K562 (cell line): ENCODE results near the gene C6orf15. TPM values are rescaled to one million over a fixed set of nuclear protein-coding genes. Genes with fewer than 3 reads are reported as not detected.
A peak's percentile ranks its signal among the peaks of the same experiment; 100 is the strongest.
"Not testable (repeated sequence)": the region's sequence is repeated elsewhere in the genome, so short reads cannot be mapped to it uniquely, and the experiment has no call there.

Experiments
- ATAC-seq: fragments of 200-7000 bp; cut with Tn5 transposase; 3 replicates; pipeline ENCODE4 v1.9.1; 2020; ENCODE audit warnings: moderate library complexity
- BruUV-seq: library from RNA; stranded (reverse); fragments of 400-500 nt; replicated peaks from 2 replicates; lab custom pipeline; 2021; lab: Mats Ljungman, UMichigan
- CTCF ChIA-PET: fragments of 300-600 bp; formaldehyde crosslinking; extraction: SDS; loops from one replicate; lab custom pipeline; 2021; ENCODE audit warnings: low intra/inter-chr PET ratio; lab: Yijun Ruan, JAX
- POLR2A ChIA-PET: fragments of 300-600, 350-650 bp; sonication (Branson Sonifier 250); formaldehyde crosslinking; extraction: SDS; loops from one replicate; lab custom pipeline; 2021; ENCODE audit warnings: antibody characterized with exemption, inconsistent platforms; lab: Yijun Ruan, JAX
- DNase-seq, 4 experiments: peaks; one replicate each; pipeline versions ENCODE4 v3.0.0 to v3.0.0-alpha.2; 2011 to 2018; ENCODE audit warnings: low spot score in 3 of 4, mixed read lengths in 3 of 4; ENCODE audit errors: extremely low read depth in 1 of 4
- FAIRE-seq: peaks from 2 replicates; lab custom pipeline; 2011; peaks lifted over from hg19 to GRCh38; lab: Jason Lieb, UNC
- H2AFZ ChIP-seq: 2 replicates; pipeline ENCODE4 v1.6.0; 2011; ENCODE audit warnings: low read depth, low read length, control low read depth, inconsistent platforms
- H3K27ac ChIP-seq: fragments of 200-600 bp; 3 replicates; pipeline ENCODE4 v1.8.0; 2011; ENCODE audit warnings: low read depth, mild to moderate bottlenecking, control low read depth, inconsistent platforms, low read length, moderate library complexity, mixed read lengths; ENCODE audit errors: extremely low read depth
- H3K27me3 ChIP-seq, 2 experiments: fragments of 300-600 bp in 1 of 2; 2 replicates in 1 of 2; 3 replicates in 1 of 2; pipeline versions ENCODE4 v1.6.0 to v1.8.0; 2011; ENCODE audit warnings: inconsistent platforms in 2 of 2, low read length in 2 of 2, mild to moderate bottlenecking in 1 of 2, mixed read lengths in 1 of 2, moderate library complexity in 1 of 2; ENCODE audit not compliant: control insufficient read depth in 2 of 2, insufficient read depth in 2 of 2
- H3K36me3 ChIP-seq: fragments of 300-600 bp; 3 replicates; pipeline ENCODE4 v1.8.0; 2011; ENCODE audit warnings: mild to moderate bottlenecking, low read length, inconsistent platforms; ENCODE audit not compliant: control insufficient read depth, insufficient read depth
- H3K4me1 ChIP-seq, 2 experiments: fragments of 200-600 bp in 1 of 2; replicated peaks in 1 of 2; 2 replicates in 1 of 2; 3 replicates in 1 of 2; pipeline versions ENCODE4 v1.5.1 to v1.8.0; 2011; ENCODE audit warnings: inconsistent platforms in 2 of 2, low read length in 2 of 2, mild to moderate bottlenecking in 1 of 2, mixed read lengths in 1 of 2, moderate library complexity in 1 of 2; ENCODE audit not compliant: control insufficient read depth in 2 of 2, insufficient read depth in 2 of 2
- H3K4me2 ChIP-seq: 2 replicates; pipeline ENCODE4 v1.6.1; 2011; ENCODE audit warnings: low read length, control low read depth, inconsistent platforms, mixed read lengths; ENCODE audit not compliant: insufficient read depth
- H3K4me3 ChIP-seq: fragments of 200-600 bp; sonication (generic), shearing (Covaris generic); 2 replicates; pipeline ENCODE4 v1.5.1; 2016; ENCODE audit warnings: control low read depth, inconsistent platforms
- H3K79me2 ChIP-seq: fragments of 200-600 bp; 3 replicates; pipeline ENCODE4 v1.8.0; 2011; ENCODE audit warnings: low read length, inconsistent platforms; ENCODE audit not compliant: control insufficient read depth, insufficient read depth
- H3K9ac ChIP-seq, 2 experiments: 2 replicates each; pipeline versions ENCODE4 v1.6.0 to v1.6.1; 2011; ENCODE audit warnings: low read depth in 2 of 2, low read length in 2 of 2, control low read depth in 1 of 2, inconsistent platforms in 1 of 2, mild to moderate bottlenecking in 1 of 2, mixed read lengths in 1 of 2; ENCODE audit not compliant: insufficient read depth in 1 of 2
- H3K9me1 ChIP-seq: one replicate; pipeline ENCODE4 v1.6.0; 2011; ENCODE audit warnings: inconsistent platforms, mild to moderate bottlenecking, low read length, moderate library complexity; ENCODE audit not compliant: control insufficient read depth, insufficient read depth
- H3K9me3 ChIP-seq: replicated peaks from 2 replicates; pipeline ENCODE4 v1.5.1; 2011; ENCODE audit warnings: low read depth, low read length, inconsistent platforms; ENCODE audit not compliant: control insufficient read depth, insufficient read depth
- H4K20me1 ChIP-seq: replicated peaks from 2 replicates; pipeline ENCODE4 v1.6.1; 2011; ENCODE audit warnings: low read length, inconsistent platforms, mixed read lengths; ENCODE audit not compliant: control insufficient read depth, insufficient read depth
- PCBP1 ChIP-seq: fragments of 200-400 bp; formaldehyde crosslinking; IDR thresholded peaks from 2 replicates; pipeline ENCODE4 v1.6.1; 2018; ENCODE audit warnings: mild to moderate bottlenecking, low read depth, low read length; ENCODE audit not compliant: poor library complexity, severe bottlenecking
- PCBP2 ChIP-seq: fragments of 200-400 bp; formaldehyde crosslinking; IDR thresholded peaks from 2 replicates; pipeline ENCODE4 v1.6.1; 2018; ENCODE audit warnings: low read length, low read depth, mild to moderate bottlenecking, moderate library complexity; ENCODE audit not compliant: poor library complexity, severe bottlenecking
- WGBS: fragments of 100-300 bp; shearing (Covaris generic); methylation state at CpG from one replicate; pipeline ENCODE4 v1.1.6; 2016; ENCODE audit warnings: low coverage, mixed read lengths; ENCODE audit not compliant: insufficient coverage; ENCODE audit errors: missing lambda C conversion rate; 5-methylcytosine and 5-hydroxymethylcytosine counted together
- in situ Hi-C: fragments of 300-500 bp; cut with MboI; formaldehyde crosslinking; loops from 4 replicates; pipeline ENCODE4 v1.15.0; 2018; ENCODE audit warnings: inconsistent platforms, mixed read lengths
- intact Hi-C: fragments of 100-400 bp; cut with micrococcal nuclease; formaldehyde crosslinking; loops from 2 replicates; pipeline ENCODE4 v1.14.2; 2022
- polyA plus RNA-seq, 8 experiments: library from polyadenylated mRNA; depleted of rRNA in 4 of 8; stranded (reverse) in 5 of 8; unstranded in 3 of 8; fragments of >200 nt; fragmentation: Nextera tagmentation in 2 of 8; fragmentation: Illumina TruSeq in 1 of 8; extraction: Ambion mirVana in 2 of 8; extraction: Trizol in 1 of 8; gene quantifications; 2 replicates each; pipeline versions ENCODE4 v1.2.1 to v1.2.3, GENCODE V29; 2011 to 2014; ENCODE audit warnings: inconsistent platforms in 1 of 8, missing spikeins in 1 of 8
- total RNA-seq, 7 experiments: library from RNA; depleted of rRNA in 6 of 7; stranded (reverse); fragments of >200 nt in 6 of 7; fragmentation: Illumina TruSeq in 2 of 7; extraction: Trizol in 2 of 7; gene quantifications; 2 replicates each; pipeline versions ENCODE4 v1.2.1 to v1.2.3, GENCODE V29; 2011 to 2021; ENCODE audit warnings: low replicate concordance in 1 of 7

C6orf15 gene
- total and polyA plus RNA-seq, 9 of the 15 experiments (the other 6 are each of a cell fraction or from before 2014, with no cell fraction given), result not detected

DNA sequence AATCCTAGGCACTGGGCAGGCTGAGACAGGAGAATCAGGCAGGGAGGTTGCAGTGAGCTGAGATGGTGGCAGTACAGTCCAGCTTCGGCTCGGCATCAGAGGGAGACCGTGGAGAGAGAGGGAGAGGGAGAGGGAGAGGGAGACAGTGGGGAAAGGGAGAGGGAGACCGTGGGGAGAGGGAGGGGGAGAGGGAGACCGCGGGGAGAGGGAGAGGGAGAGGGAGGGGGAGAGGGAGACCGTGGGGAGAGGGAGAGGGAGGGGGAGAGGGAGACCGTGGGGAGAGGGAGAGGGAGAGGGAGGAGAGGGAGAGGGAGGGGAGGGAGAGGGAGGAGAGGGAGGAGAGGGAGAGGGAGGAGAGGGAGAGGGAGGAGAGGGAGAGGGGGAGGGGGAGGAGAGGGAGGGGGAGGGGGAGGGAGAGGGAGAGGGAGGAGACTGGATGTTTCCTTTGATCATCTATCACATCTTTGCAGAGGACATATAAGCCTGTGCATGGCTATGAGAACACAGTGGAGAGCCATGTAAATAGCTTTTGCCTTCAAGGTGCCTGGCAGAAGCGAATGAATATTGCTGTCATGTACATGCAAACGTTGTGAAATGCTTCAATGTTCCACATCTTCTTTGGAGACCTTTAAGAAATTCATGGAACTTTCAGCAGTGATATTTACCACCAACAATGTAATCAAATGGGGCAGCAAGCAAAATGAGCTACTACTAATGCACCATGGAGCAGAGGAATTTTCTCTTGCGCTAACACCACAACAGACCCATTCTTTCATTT lies 44.3 kb downstream of the C6orf15 start:
- 62% methylated on average over 5 of the region's 11 CpGs for WGBS
- H2AFZ ChIP-seq, result not testable (repeated sequence)
- POLR2A ChIA-PET, result interaction anchor here (0.5 to 1.1 kb wide), 2 partner anchors 13 to 15 kb away, joined by 3 read pairs; no protein-coding TSS in a partner anchor

GRCh38 chr6:31067028-31067427 lies 45.3 kb downstream of the C6orf15 start:
- CTCF ChIA-PET, H3K9me1 ChIP-seq, H4K20me1 ChIP-seq, H3K4me2 ChIP-seq, in situ Hi-C loops, BruUV-seq, H3K4me3 ChIP-seq, POLR2A ChIA-PET, H3K79me2 ChIP-seq, H2AFZ ChIP-seq, ATAC-seq, intact Hi-C loops, FAIRE-seq, H3K9ac ChIP-seq, H3K36me3 ChIP-seq, DNase-seq, H3K27ac ChIP-seq, H3K9me3 ChIP-seq, H3K4me1 ChIP-seq: not testable (repeated sequence)
- H3K27me3 ChIP-seq, result peaks cover 6 to 19% of the 10 kb centered on the region in 2 experiments; a peak in 3 of 5 replicates
- 36% methylated on average over 9 of the region's 32 CpGs for WGBS

More for the DNA sequence above, 44.3 kb downstream of the C6orf15 start:
- TF ChIP-seq PCBP1 (peak; percentile 91), PCBP2 (peak; percentile 68)
- TF ChIP-seq, all 486 proteins: peak for 2; not testable (repeated sequence) for 484
- CTCF ChIA-PET, result interaction anchor here (0.9 to 3.5 kb wide), 5 partner anchors 13 to 240 kb away, joined by 3 to 26 read pairs (median 4); no protein-coding TSS in a partner anchor
- H3K4me2 ChIP-seq, H3K4me3 ChIP-seq, FAIRE-seq, BruUV-seq, H3K27ac ChIP-seq, H3K9me3 ChIP-seq, H3K9me1 ChIP-seq, H3K36me3 ChIP-seq, DNase-seq, intact Hi-C loops, H3K4me1 ChIP-seq, H3K79me2 ChIP-seq, H4K20me1 ChIP-seq, H3K9ac ChIP-seq, in situ Hi-C loops, ATAC-seq: not testable (repeated sequence)
- peaks cover 0 to 13% of the 10 kb centered on the region in 2 experiments; a peak in 3 of 5 replicates for H3K27me3 ChIP-seq
